Effector memory CD8-positive, alpha-beta T cell (primary cell): ENCODE measurements around the gene RAB4B.
"Not testable (repeated sequence)": the region's sequence is repeated elsewhere in the genome, so short reads cannot be mapped to it uniquely, and the experiment has no call there.

ENCODE experiments used
- ATAC-seq: fragments of 150-1000 bp; cut with Tn5 transposase; replicated peaks from 2 replicates; pipeline ENCODE4 v1.10.0; 2021; ENCODE audit warnings: mild to moderate bottlenecking, moderate library complexity
- DNase-seq, 3 experiments: peaks; one replicate each; pipeline ENCODE4 v3.0.0; 2021
- H3K27ac Mint-ChIP-seq, 2 donors: one replicate each; pipeline ENCODE4 v1.8.0; 2022; ENCODE audit warnings: mild to moderate bottlenecking in 2 of 2, mixed read lengths in 2 of 2, moderate library complexity in 2 of 2
- H3K27me3 Mint-ChIP-seq, 2 donors: one replicate each; pipeline ENCODE4 v1.8.0; 2022; ENCODE audit warnings: mixed read lengths in 2 of 2
- H3K36me3 Mint-ChIP-seq: one replicate; pipeline ENCODE4 v1.8.0; 2022; ENCODE audit warnings: mild to moderate bottlenecking, moderate library complexity, mixed read lengths; ENCODE audit not compliant: insufficient read depth
- H3K4me1 Mint-ChIP-seq, 2 donors: one replicate each; pipeline ENCODE4 v1.8.0; 2022; ENCODE audit warnings: low read depth in 2 of 2, mixed read lengths in 2 of 2
- H3K4me3 Mint-ChIP-seq, 2 donors: one replicate each; pipeline ENCODE4 v1.8.0; 2022; ENCODE audit warnings: mild to moderate bottlenecking in 2 of 2, mixed read lengths in 2 of 2, moderate library complexity in 2 of 2
- H3K9me3 Mint-ChIP-seq, 2 donors: one replicate each; pipeline ENCODE4 v1.8.0; 2022; ENCODE audit warnings: mixed read lengths in 2 of 2

The RAB4B gene

GRCh38 chr19:40756502-40757110 lies 21.4 kb upstream of the RAB4B start:
- H3K4me1 Mint-ChIP-seq, result peaks cover 39 to 53% of the 10 kb centered on the region in 2 donors
- H3K9me3 Mint-ChIP-seq, result no peaks in the 10 kb centered on the region
- peak overlapping the region; percentile 94 to 97 for H3K27ac Mint-ChIP-seq
- ATAC-seq (peak; percentile 61), DNase-seq (peak in 2 of 3 experiments; percentile 18 to 40)
- H3K4me3 Mint-ChIP-seq, result peak overlapping the region; percentile 84 to 97
- no peaks in the 10 kb centered on the region for H3K27me3 Mint-ChIP-seq
- peaks cover 71% of the 10 kb centered on the region for H3K36me3 Mint-ChIP-seq

GRCh38 chr19:40758491-40758890 lies 19.6 kb upstream of the RAB4B start:
- no peak for DNase-seq
- H3K4me1 Mint-ChIP-seq, result peaks cover 40 to 55% of the 10 kb centered on the region in 2 donors
- H3K4me3 Mint-ChIP-seq, result peak overlapping the region in 1 of 2 donors; percentile 25
- no peaks in the 10 kb centered on the region for H3K27me3 Mint-ChIP-seq
- H3K36me3 Mint-ChIP-seq, result peaks cover 75% of the 10 kb centered on the region
- ATAC-seq, result no peak
- no peaks in the 10 kb centered on the region for H3K9me3 Mint-ChIP-seq
- H3K27ac Mint-ChIP-seq, result peak overlapping the region in 1 of 2 donors; percentile 46

- Mint-ChIP-seq H3K36me3 (peaks cover 84% of the 10 kb centered on the region), H3K9me3 (no peaks in the 10 kb centered on the region), H3K27me3 (no peaks in the 10 kb centered on the region), H3K4me3 (no peak overlapping the region), H3K27ac (no peak overlapping the region), H3K4me1 (peaks cover 44 to 60% of the 10 kb centered on the region in 2 donors)
- DNase-seq, result no peak
- ATAC-seq, result no peak
These were observed 18.7 kb upstream of the RAB4B start for GRCh38 chr19:40759352-40759751.

- Mint-ChIP-seq H3K27ac (peak overlapping the region; percentile 78 to 87), H3K4me1 (peaks cover 33 to 46% of the 10 kb centered on the region in 2 donors)
These were observed 15.1 kb upstream of the RAB4B start for GRCh38 chr19:40762754-40763470.

GRCh38 chr19:40763526-40763925 lies 14.5 kb upstream of the RAB4B start:
- no peaks in the 10 kb centered on the region for H3K27me3 Mint-ChIP-seq
- peak overlapping the region; percentile 78 to 87 for H3K27ac Mint-ChIP-seq
- peaks cover 33 to 46% of the 10 kb centered on the region in 2 donors for H3K4me1 Mint-ChIP-seq
- H3K36me3 Mint-ChIP-seq, result peaks cover 98% of the 10 kb centered on the region
- peak overlapping the region in 1 of 2 donors; percentile 34 for H3K4me3 Mint-ChIP-seq
- no peak for DNase-seq
- H3K9me3 Mint-ChIP-seq, result no peaks in the 10 kb centered on the region
- no peak for ATAC-seq

More at GRCh38 chr19:40762754-40763470, 15.1 kb upstream of the RAB4B start:
- DNase-seq, result no peak
- H3K36me3 Mint-ChIP-seq, result peaks cover 98% of the 10 kb centered on the region
- peak overlapping the region; percentile 14 to 32 for H3K4me3 Mint-ChIP-seq
- H3K9me3 Mint-ChIP-seq, result no peaks in the 10 kb centered on the region
- ATAC-seq, result no peak
- no peaks in the 10 kb centered on the region for H3K27me3 Mint-ChIP-seq

- Mint-ChIP-seq H3K4me1 (peaks cover 33 to 46% of the 10 kb centered on the region in 2 donors), H3K27me3 (no peaks in the 10 kb centered on the region), H3K4me3 (peak overlapping the region; percentile 34 to 41), H3K36me3 (peaks cover 94% of the 10 kb centered on the region), H3K27ac (peak overlapping the region; percentile 78 to 87), H3K9me3 (no peaks in the 10 kb centered on the region)
- DNase-seq (no peak), ATAC-seq (no peak)
These were observed 14.1 kb upstream of the RAB4B start for GRCh38 chr19:40763963-40764362.

GRCh38 chr19:40766385-40766784 lies 11.7 kb upstream of the RAB4B start:
- not testable (repeated sequence) for H3K4me3 Mint-ChIP-seq, DNase-seq, ATAC-seq, H3K9me3 Mint-ChIP-seq, H3K27me3 Mint-ChIP-seq
- Mint-ChIP-seq H3K27ac (peak overlapping the region in 1 of 2 donors; percentile 87), H3K36me3 (peaks cover 76% of the 10 kb centered on the region), H3K4me1 (peaks cover 40 to 43% of the 10 kb centered on the region in 2 donors)

- Mint-ChIP-seq H3K27ac (peak overlapping the region in 1 of 2 donors; percentile 29), H3K27me3 (no peaks in the 10 kb centered on the region), H3K9me3 (no peaks in the 10 kb centered on the region), H3K4me1 (peaks cover 24 to 27% of the 10 kb centered on the region in 2 donors), H3K36me3 (peaks cover 51% of the 10 kb centered on the region), H3K4me3 (no peak overlapping the region)
- DNase-seq (no peak), ATAC-seq (no peak)
These were observed 9.2 kb upstream of the RAB4B start for GRCh38 chr19:40768869-40769268.

- Mint-ChIP-seq H3K27ac (peak overlapping the region in 1 of 2 donors; percentile 64), H3K36me3 (peaks cover 28% of the 10 kb centered on the region), H3K4me1 (peaks cover 7 to 11% of the 10 kb centered on the region in 2 donors)
- ATAC-seq, result peak; percentile 49
- H3K4me3 Mint-ChIP-seq, H3K9me3 Mint-ChIP-seq, H3K27me3 Mint-ChIP-seq, DNase-seq: not testable (repeated sequence)
These were observed 6.8 kb upstream of the RAB4B start for GRCh38 chr19:40771101-40771862.

- Mint-ChIP-seq H3K27me3 (no peaks in the 10 kb centered on the region), H3K27ac (peak within 1 kb of the TSS in 1 of 2 donors; percentile 94), H3K4me3 (no peak within 1 kb of the TSS), H3K9me3 (no peaks in the 10 kb centered on the region), H3K36me3 (peaks cover 30% of the 10 kb centered on the region), H3K4me1 (peaks cover 28 to 30% of the 10 kb centered on the region in 2 donors)
- DNase-seq, result no peak
- no peak for ATAC-seq
These were observed 3.0 kb upstream of the RAB4B start, which contains the start of gene MIA for GRCh38 chr19:40774916-40775631. MIA (plus strand) TSS chr19:40775521; CDS start chr19:40775543, 22 bp downstream.

- Mint-ChIP-seq H3K9me3 (no peaks in the 10 kb centered on the region), H3K27ac (no peak overlapping the region), H3K4me1 (peaks cover 32 to 33% of the 10 kb centered on the region in 2 donors), H3K27me3 (no peaks in the 10 kb centered on the region), H3K4me3 (no peak overlapping the region), H3K36me3 (peaks cover 31% of the 10 kb centered on the region)
- ATAC-seq, result no peak
- DNase-seq, result no peak
These were observed 2.4 kb upstream of the RAB4B start for GRCh38 chr19:40775632-40776022.

GRCh38 chr19:40776364-40776763 lies 1.7 kb upstream of the RAB4B start:
- DNase-seq, result no peak
- no peaks in the 10 kb centered on the region for H3K9me3 Mint-ChIP-seq

More at GRCh38 chr19:40776364-40776763, 1.7 kb upstream of the RAB4B start:
- no peak for ATAC-seq
- peak overlapping the region; percentile 94 to 96 for H3K27ac Mint-ChIP-seq
- H3K27me3 Mint-ChIP-seq, result no peaks in the 10 kb centered on the region
- peaks cover 31% of the 10 kb centered on the region for H3K36me3 Mint-ChIP-seq
- peaks cover 26 to 31% of the 10 kb centered on the region in 2 donors for H3K4me1 Mint-ChIP-seq
- peak overlapping the region; percentile 89 for H3K4me3 Mint-ChIP-seq
